Activated naive CD4-positive, alpha-beta T cell treated with anti-CD3 and anti-CD28 coated beads for 36 hours (primary cell): ENCODE data around the gene INSIG1. TPM values are rescaled to one million over a fixed set of nuclear protein-coding genes. Genes with fewer than 3 reads are reported as not detected.

Experiments
- CTCF ChIA-PET: fragments of 350-600 bp; sonication (Branson Sonifier 250); formaldehyde crosslinking; loops from one replicate; lab custom pipeline; 2021; ENCODE audit warnings: antibody characterized with exemption; lab: Charles Lee
- DNase-seq: peaks from one replicate; pipeline ENCODE4 v3.0.0-alpha.2; 2020
- H3K27ac Mint-ChIP-seq: one replicate; pipeline ENCODE4 v1.8.0; 2021; ENCODE audit warnings: mild to moderate bottlenecking, mixed read lengths
- H3K27me3 Mint-ChIP-seq: one replicate; pipeline ENCODE4 v1.8.0; 2021; ENCODE audit warnings: low read depth, mixed read lengths
- H3K36me3 Mint-ChIP-seq: one replicate; pipeline ENCODE4 v1.8.0; 2021; ENCODE audit warnings: low read depth, mixed read lengths
- H3K4me1 Mint-ChIP-seq: one replicate; pipeline ENCODE4 v1.8.0; 2021; ENCODE audit warnings: low read depth, mixed read lengths
- H3K4me3 Mint-ChIP-seq: one replicate; pipeline ENCODE4 v1.8.0; 2021; ENCODE audit warnings: mild to moderate bottlenecking, moderate library complexity, mixed read lengths
- H3K9me3 Mint-ChIP-seq: one replicate; pipeline ENCODE4 v1.8.0; 2021; ENCODE audit warnings: mixed read lengths
- intact Hi-C: fragments of 100-400 bp; cut with micrococcal nuclease; formaldehyde crosslinking; loops from one replicate; pipeline ENCODE4 v1.15.1; 2023
- total RNA-seq, 2 experiments: library from RNA; stranded (reverse); gene quantifications; one replicate each; pipeline ENCODE4 v1.2.3, GENCODE V29; 2021

Gene INSIG1
- total RNA-seq, 2 experiments from 2014 or later = 73.2 to 74.8 TPM

- no peak overlapping the region for H3K4me3 Mint-ChIP-seq
- H3K27ac Mint-ChIP-seq = no peak overlapping the region
- H3K27me3 Mint-ChIP-seq = no peaks in the 10 kb centered on the region
- CTCF ChIA-PET = no interaction called here
- no peak for DNase-seq
- H3K4me1 Mint-ChIP-seq = peaks cover 32% of the 10 kb centered on the region
- intact Hi-C loops = no loop called here
- no peaks in the 10 kb centered on the region for H3K9me3 Mint-ChIP-seq
- no peaks in the 10 kb centered on the region for H3K36me3 Mint-ChIP-seq
These were observed 7.7 kb upstream of the INSIG1 start for GRCh38 chr7:155289949-155290501.

DNA sequence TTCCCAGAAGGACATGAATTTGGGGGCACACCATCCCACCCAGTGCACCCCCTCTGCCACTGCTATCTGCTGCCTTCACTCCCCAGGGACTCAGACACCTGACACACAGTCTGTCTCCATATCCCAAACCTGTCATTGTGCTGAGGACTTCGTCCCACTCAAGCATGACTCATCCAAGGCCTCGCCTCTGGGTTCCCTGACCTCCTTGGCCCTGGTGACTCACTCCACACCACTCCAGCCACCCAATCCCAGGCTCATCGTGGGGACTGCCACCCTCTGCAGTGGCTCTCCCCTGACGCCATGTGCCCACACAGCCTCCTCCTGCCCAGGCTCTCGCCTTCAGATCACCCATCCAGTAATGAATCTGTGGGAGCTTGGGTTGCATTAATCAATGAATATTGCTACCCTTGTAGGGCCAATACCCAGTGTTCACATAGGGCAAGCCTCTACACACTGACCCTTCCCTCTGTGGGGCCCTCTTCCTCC lies 6.6 kb upstream of the INSIG1 start:
- no peaks in the 10 kb centered on the region for H3K27me3 Mint-ChIP-seq
- no peak overlapping the region for H3K4me3 Mint-ChIP-seq
- peaks cover 31% of the 10 kb centered on the region for H3K4me1 Mint-ChIP-seq
- intact Hi-C loops = no loop called here
- no peaks in the 10 kb centered on the region for H3K36me3 Mint-ChIP-seq
- no peak overlapping the region for H3K27ac Mint-ChIP-seq
- H3K9me3 Mint-ChIP-seq = no peaks in the 10 kb centered on the region
- CTCF ChIA-PET = interaction anchor here (0.6 kb wide), 1 partner anchor 182 kb away, joined by 3 read pairs; no protein-coding TSS in a partner anchor
- no peak for DNase-seq

- intact Hi-C loops = no loop called here
- DNase-seq = no peak
- no peaks in the 10 kb centered on the region for H3K9me3 Mint-ChIP-seq
- no peak overlapping the region for H3K4me3 Mint-ChIP-seq
- H3K27me3 Mint-ChIP-seq = no peaks in the 10 kb centered on the region
- H3K4me1 Mint-ChIP-seq = peaks cover 31% of the 10 kb centered on the region
- H3K36me3 Mint-ChIP-seq = peaks cover 6% of the 10 kb centered on the region
- H3K27ac Mint-ChIP-seq = no peak overlapping the region
- CTCF ChIA-PET = interaction anchor here (0.6 kb wide), 1 partner anchor 183 kb away, joined by 3 read pairs; no protein-coding TSS in a partner anchor
These were observed 5.9 kb upstream of the INSIG1 start for GRCh38 chr7:155291729-155292128.

- no peak for DNase-seq
- Mint-ChIP-seq H3K4me1 (peaks cover 21% of the 10 kb centered on the region), H3K27me3 (no peaks in the 10 kb centered on the region), H3K4me3 (no peak overlapping the region), H3K27ac (no peak overlapping the region), H3K36me3 (peaks cover 7% of the 10 kb centered on the region), H3K9me3 (no peaks in the 10 kb centered on the region)
- intact Hi-C loops = no loop called here
- CTCF ChIA-PET = no interaction called here
These were observed 4.9 kb upstream of the INSIG1 start for GRCh38 chr7:155292680-155293226.

DNA sequence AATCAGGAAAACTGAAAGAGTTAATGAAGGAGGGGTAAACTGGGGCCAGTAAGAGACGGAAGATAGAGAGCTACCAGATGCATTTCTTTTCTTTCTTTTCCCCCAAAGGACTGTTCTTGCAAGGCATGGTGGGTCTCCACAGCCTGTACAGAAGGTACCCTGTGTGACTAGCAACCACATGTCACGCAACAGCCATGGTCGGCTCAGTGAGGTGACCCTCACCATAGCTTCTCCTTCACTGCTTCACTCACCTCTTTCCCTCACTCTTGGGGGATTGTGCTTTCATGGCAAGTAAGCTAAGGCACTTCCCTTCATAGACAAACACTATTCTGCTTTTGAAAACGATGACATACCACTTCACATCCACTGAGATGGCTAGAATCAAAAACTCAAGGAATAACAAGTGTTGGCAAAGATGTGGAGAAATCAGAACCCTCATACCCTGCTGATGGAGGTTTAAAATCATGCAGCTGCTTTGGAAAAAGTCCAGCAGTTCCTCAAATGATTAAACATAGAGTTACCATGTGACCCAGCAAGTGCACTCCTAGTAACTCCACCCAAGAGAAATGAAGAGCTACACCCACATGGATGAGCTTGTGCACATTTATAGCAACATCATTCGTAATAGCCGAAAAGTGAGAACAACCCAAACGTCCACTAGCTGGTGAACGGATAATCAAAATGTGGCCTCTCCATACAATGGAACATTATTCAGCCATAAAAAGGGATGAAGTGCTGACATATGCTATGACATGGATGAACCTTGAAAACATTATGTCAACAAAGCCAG lies 3.8 kb upstream of the INSIG1 start:
- DNase-seq = no peak
- CTCF ChIA-PET = interaction anchor here (0.8 kb wide), 1 partner anchor 63 kb away, joined by 3 read pairs; no protein-coding TSS in a partner anchor
- Mint-ChIP-seq H3K9me3 (no peaks in the 10 kb centered on the region), H3K36me3 (peaks cover 11% of the 10 kb centered on the region), H3K27me3 (no peaks in the 10 kb centered on the region), H3K4me3 (no peak overlapping the region), H3K27ac (no peak overlapping the region), H3K4me1 (peaks cover 16% of the 10 kb centered on the region)
- intact Hi-C loops = no loop called here

- Mint-ChIP-seq H3K4me1 (peaks cover 16% of the 10 kb centered on the region), H3K27me3 (no peaks in the 10 kb centered on the region), H3K9me3 (no peaks in the 10 kb centered on the region), H3K4me3 (no peak overlapping the region), H3K27ac (no peak overlapping the region), H3K36me3 (peaks cover 14% of the 10 kb centered on the region)
- CTCF ChIA-PET = no interaction called here
- DNase-seq = no peak
- intact Hi-C loops = no loop called here
These were observed 3.2 kb upstream of the INSIG1 start for GRCh38 chr7:155294511-155294778.

GRCh38 chr7:155295511-155295910 lies 2.2 kb upstream of the INSIG1 start:
- H3K4me3 Mint-ChIP-seq = peak overlapping the region; percentile 11
- H3K27me3 Mint-ChIP-seq = no peaks in the 10 kb centered on the region
- no peak overlapping the region for H3K27ac Mint-ChIP-seq
- H3K4me1 Mint-ChIP-seq = peaks cover 24% of the 10 kb centered on the region
- no peaks in the 10 kb centered on the region for H3K9me3 Mint-ChIP-seq
- H3K36me3 Mint-ChIP-seq = peaks cover 22% of the 10 kb centered on the region
- CTCF ChIA-PET = interaction anchor here (1.3 to 2.8 kb wide), 3 partner anchors 8 to 102 kb away, joined by 3 to 7 read pairs (median 5); no protein-coding TSS in a partner anchor
- intact Hi-C loops = no loop called here
- DNase-seq = no peak

GRCh38 chr7:155296006-155296787 lies 1.5 kb upstream of the INSIG1 start:
- peak overlapping the region; percentile 82 for H3K4me3 Mint-ChIP-seq
- no peaks in the 10 kb centered on the region for H3K9me3 Mint-ChIP-seq
- DNase-seq = no peak
- H3K27ac Mint-ChIP-seq = peak overlapping the region; percentile 81
- intact Hi-C loops = no loop called here
- no peaks in the 10 kb centered on the region for H3K27me3 Mint-ChIP-seq
- peaks cover 29% of the 10 kb centered on the region for H3K36me3 Mint-ChIP-seq
- H3K4me1 Mint-ChIP-seq = peaks cover 27% of the 10 kb centered on the region
- CTCF ChIA-PET = interaction anchor here (1.3 to 2.8 kb wide), 4 partner anchors 9 to 106 kb away, joined by 3 to 7 read pairs (median 4); no protein-coding TSS in a partner anchor

DNA sequence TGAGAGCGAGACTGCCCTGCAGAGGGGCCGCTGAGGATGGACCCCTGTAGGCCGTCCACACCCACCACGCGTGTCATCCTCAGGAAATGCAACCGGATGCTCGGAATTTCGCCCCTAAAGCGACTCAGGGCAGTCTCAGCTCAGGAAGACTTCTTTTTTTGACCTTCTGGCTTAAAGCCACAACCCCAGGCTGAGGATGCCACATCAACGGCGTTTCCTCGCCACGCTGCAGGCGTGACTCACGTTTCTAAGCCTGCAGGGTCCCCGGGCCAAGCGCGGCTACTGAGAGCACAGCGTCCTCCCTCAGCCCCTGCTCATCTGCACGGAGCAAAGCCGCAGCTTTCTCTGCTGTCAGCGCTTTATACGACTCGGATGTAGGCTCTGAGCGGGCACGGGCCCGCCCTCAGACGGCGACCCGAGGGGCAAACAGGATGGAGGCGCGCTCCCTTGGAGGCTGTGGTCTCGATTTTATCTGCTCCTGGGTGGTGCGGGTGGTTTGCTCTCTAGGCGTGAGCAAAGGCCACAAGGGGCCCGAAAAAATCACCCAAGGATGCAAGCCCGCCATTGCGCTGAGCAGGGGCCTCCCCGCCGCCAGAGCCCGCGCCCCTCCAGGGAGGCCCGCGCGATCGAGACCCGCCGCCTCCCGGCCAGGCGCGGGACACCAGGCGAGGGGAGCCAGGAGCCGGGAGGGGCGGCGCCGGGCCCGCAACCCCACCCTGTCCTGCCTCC lies 726 bp upstream of the INSIG1 start:
- H3K9me3 Mint-ChIP-seq = no peaks in the 10 kb centered on the region
- CTCF ChIA-PET = interaction anchor here (0.8 to 2.8 kb wide), 5 partner anchors 10 to 107 kb away, joined by 3 to 7 read pairs (median 4); no protein-coding TSS in a partner anchor
- DNase-seq = peak; percentile 81

DNA sequence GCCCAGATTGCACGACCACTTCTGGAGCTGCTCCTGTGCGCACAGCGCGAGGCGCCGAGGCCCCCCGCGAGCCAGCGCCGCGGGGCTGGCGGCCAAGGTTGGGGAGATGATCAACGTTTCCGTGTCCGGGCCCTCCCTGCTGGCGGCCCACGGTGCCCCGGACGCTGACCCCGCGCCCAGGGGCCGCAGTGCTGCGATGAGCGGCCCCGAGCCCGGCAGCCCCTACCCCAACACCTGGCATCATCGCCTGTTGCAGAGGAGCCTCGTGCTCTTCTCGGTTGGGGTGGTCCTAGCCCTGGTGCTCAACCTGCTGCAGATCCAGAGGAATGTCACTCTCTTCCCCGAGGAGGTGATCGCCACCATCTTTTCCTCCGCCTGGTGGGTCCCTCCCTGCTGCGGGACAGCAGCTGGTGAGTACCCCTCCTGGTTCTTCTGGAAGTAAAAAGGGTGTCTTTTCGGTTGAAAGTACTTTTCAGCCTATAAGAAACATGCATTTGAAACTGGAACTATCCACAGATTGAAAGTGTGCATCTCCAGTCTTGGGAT lies 683 bp downstream of the INSIG1 start:
- H3K4me1 Mint-ChIP-seq = peaks cover 30% of the 10 kb centered on the region
- peaks cover 38% of the 10 kb centered on the region for H3K36me3 Mint-ChIP-seq
- H3K9me3 Mint-ChIP-seq = no peaks in the 10 kb centered on the region
- peak overlapping the region; percentile 88 for H3K4me3 Mint-ChIP-seq
- H3K27ac Mint-ChIP-seq = peak overlapping the region; percentile 92
- H3K27me3 Mint-ChIP-seq = no peaks in the 10 kb centered on the region
- intact Hi-C loops = loop anchor here (2.0 kb wide), 2 partner anchors 346 to 1840 kb away; partner anchors contain the start of genes RBM33 and UBE3C
- CTCF ChIA-PET = interaction anchor here (0.9 to 1.8 kb wide), 7 partner anchors 13 to 441 kb away, joined by 3 to 9 read pairs (median 3); no protein-coding TSS in a partner anchor
- peak; percentile 36 for DNase-seq

More for the DNA sequence above, 726 bp upstream of the INSIG1 start:
- Mint-ChIP-seq H3K4me1 (peaks cover 30% of the 10 kb centered on the region), H3K27ac (peak overlapping the region; percentile 81), H3K27me3 (no peaks in the 10 kb centered on the region), H3K36me3 (peaks cover 34% of the 10 kb centered on the region), H3K4me3 (peak overlapping the region; percentile 82)
- intact Hi-C loops = no loop called here
